Activated naive CD8-positive, alpha-beta T cell (primary cell): ENCODE measurements around the gene GRAMD1A.
"Not testable (repeated sequence)": the region's sequence is repeated elsewhere in the genome, so short reads cannot be mapped to it uniquely, and the experiment has no call there.

Source experiments
- H3K27ac Mint-ChIP-seq: one replicate; pipeline ENCODE4 v1.8.0; 2021; ENCODE audit warnings: mixed read lengths
- H3K27me3 Mint-ChIP-seq: one replicate; pipeline ENCODE4 v1.8.0; 2021; ENCODE audit warnings: mixed read lengths
- H3K36me3 Mint-ChIP-seq: one replicate; pipeline ENCODE4 v1.8.0; 2021; ENCODE audit warnings: mixed read lengths
- H3K4me1 Mint-ChIP-seq: one replicate; pipeline ENCODE4 v1.8.0; 2021; ENCODE audit warnings: low read depth, mixed read lengths
- H3K4me3 Mint-ChIP-seq: one replicate; pipeline ENCODE4 v1.8.0; 2021; ENCODE audit warnings: mild to moderate bottlenecking, mixed read lengths
- H3K9me3 Mint-ChIP-seq: one replicate; pipeline ENCODE4 v1.8.0; 2021; ENCODE audit warnings: low read depth, mixed read lengths

GRAMD1A gene

GRCh38 chr19:34991542-34992333, 8.4 kb upstream of the GRAMD1A start:
- H3K36me3 Mint-ChIP-seq = no peaks in the 10 kb centered on the region
- H3K4me3 Mint-ChIP-seq = no peak overlapping the region
- no peaks in the 10 kb centered on the region for H3K9me3 Mint-ChIP-seq
- peak overlapping the region; percentile 22 for H3K27ac Mint-ChIP-seq
- H3K4me1 Mint-ChIP-seq = peaks cover 35% of the 10 kb centered on the region
- H3K27me3 Mint-ChIP-seq = no peaks in the 10 kb centered on the region

- H3K27ac Mint-ChIP-seq = not testable (repeated sequence)
Observed at GRCh38 chr19:34992582-34992981, 7.5 kb upstream of the GRAMD1A start.

GRCh38 chr19:34994286-34994642, 5.9 kb upstream of the GRAMD1A start:
- Mint-ChIP-seq H3K36me3 (no peaks in the 10 kb centered on the region), H3K9me3 (no peaks in the 10 kb centered on the region), H3K27ac (no peak overlapping the region), H3K4me1 (peaks cover 43% of the 10 kb centered on the region), H3K27me3 (no peaks in the 10 kb centered on the region), H3K4me3 (no peak overlapping the region)

More at GRCh38 chr19:34992582-34992981, 7.5 kb upstream of the GRAMD1A start:
- H3K4me1 Mint-ChIP-seq = peaks cover 40% of the 10 kb centered on the region
- H3K4me3 Mint-ChIP-seq, H3K27me3 Mint-ChIP-seq, H3K36me3 Mint-ChIP-seq, H3K9me3 Mint-ChIP-seq: not testable (repeated sequence)

GRCh38 chr19:34994643-34995541, 5.2 kb upstream of the GRAMD1A start:
- Mint-ChIP-seq H3K4me1 (peaks cover 42% of the 10 kb centered on the region), H3K27ac (no peak overlapping the region)

GRCh38 chr19:34995551-34995950, 4.6 kb upstream of the GRAMD1A start:
- H3K4me3 Mint-ChIP-seq = no peak overlapping the region
- peak overlapping the region; percentile 6 for H3K27ac Mint-ChIP-seq
- no peaks in the 10 kb centered on the region for H3K36me3 Mint-ChIP-seq
- H3K9me3 Mint-ChIP-seq = no peaks in the 10 kb centered on the region
- H3K4me1 Mint-ChIP-seq = peaks cover 38% of the 10 kb centered on the region
- H3K27me3 Mint-ChIP-seq = no peaks in the 10 kb centered on the region

More at GRCh38 chr19:34994643-34995541, 5.2 kb upstream of the GRAMD1A start:
- Mint-ChIP-seq H3K36me3 (no peaks in the 10 kb centered on the region), H3K9me3 (no peaks in the 10 kb centered on the region), H3K27me3 (no peaks in the 10 kb centered on the region), H3K4me3 (no peak overlapping the region)

- Mint-ChIP-seq H3K4me1 (peaks cover 39% of the 10 kb centered on the region), H3K9me3 (no peaks in the 10 kb centered on the region), H3K27me3 (no peaks in the 10 kb centered on the region)
Observed at GRCh38 chr19:34997071-34997617, 3.0 kb upstream of the GRAMD1A start.

GRCh38 chr19:34998224-34998623, 1.9 kb upstream of the GRAMD1A start:
- not testable (repeated sequence) for H3K36me3 Mint-ChIP-seq, H3K9me3 Mint-ChIP-seq, H3K27me3 Mint-ChIP-seq
- peak overlapping the region; percentile 68 for H3K4me3 Mint-ChIP-seq
- H3K27ac Mint-ChIP-seq = peak overlapping the region; percentile 91
- peaks cover 50% of the 10 kb centered on the region for H3K4me1 Mint-ChIP-seq

More at GRCh38 chr19:34997071-34997617, 3.0 kb upstream of the GRAMD1A start:
- Mint-ChIP-seq H3K4me3 (peak overlapping the region; percentile 68), H3K27ac (peak overlapping the region; percentile 91), H3K36me3 (peaks cover 4% of the 10 kb centered on the region)

- no peaks in the 10 kb centered on the region for H3K9me3 Mint-ChIP-seq
- H3K4me3 Mint-ChIP-seq = peak overlapping the region; percentile 88
- H3K36me3 Mint-ChIP-seq = peaks cover 4% of the 10 kb centered on the region
- peaks cover 56% of the 10 kb centered on the region for H3K4me1 Mint-ChIP-seq
- H3K27me3 Mint-ChIP-seq = no peaks in the 10 kb centered on the region
- peak overlapping the region; percentile 94 for H3K27ac Mint-ChIP-seq
Observed at GRCh38 chr19:34998777-34999497, 1.2 kb upstream of the GRAMD1A start.

- Mint-ChIP-seq H3K27ac (no peak overlapping the region), H3K9me3 (no peaks in the 10 kb centered on the region), H3K27me3 (no peaks in the 10 kb centered on the region), H3K4me3 (no peak overlapping the region), H3K4me1 (peaks cover 64% of the 10 kb centered on the region), H3K36me3 (peaks cover 4% of the 10 kb centered on the region)
Observed at GRCh38 chr19:35000338-35000646, 169 bp downstream of the GRAMD1A start.

- Mint-ChIP-seq H3K36me3 (peaks cover 4% of the 10 kb centered on the region), H3K4me1 (peaks cover 67% of the 10 kb centered on the region), H3K27me3 (no peaks in the 10 kb centered on the region), H3K4me3 (peak overlapping the region; percentile 98), H3K27ac (peak overlapping the region; percentile 98), H3K9me3 (no peaks in the 10 kb centered on the region)
Observed at GRCh38 chr19:35000647-35001501, 751 bp downstream of the GRAMD1A start.

- H3K4me3 Mint-ChIP-seq = peak overlapping the region; percentile 98
- peaks cover 68% of the 10 kb centered on the region for H3K4me1 Mint-ChIP-seq
- peak overlapping the region; percentile 98 for H3K27ac Mint-ChIP-seq
- H3K27me3 Mint-ChIP-seq = no peaks in the 10 kb centered on the region
- no peaks in the 10 kb centered on the region for H3K9me3 Mint-ChIP-seq
- peaks cover 4% of the 10 kb centered on the region for H3K36me3 Mint-ChIP-seq
Observed at GRCh38 chr19:35002037-35002535, 2.0 kb downstream of the GRAMD1A start.

GRCh38 chr19:35004517-35005255, 4.6 kb downstream of the GRAMD1A start:
- Mint-ChIP-seq H3K4me1 (peaks cover 55% of the 10 kb centered on the region), H3K9me3 (no peaks in the 10 kb centered on the region), H3K4me3 (peak overlapping the region; percentile 46), H3K27me3 (no peaks in the 10 kb centered on the region), H3K36me3 (peaks cover 4% of the 10 kb centered on the region), H3K27ac (peak overlapping the region; percentile 98)

GRCh38 chr19:35005256-35005977, 5.3 kb downstream of the GRAMD1A start:
- H3K27me3 Mint-ChIP-seq = no peaks in the 10 kb centered on the region
- H3K9me3 Mint-ChIP-seq = no peaks in the 10 kb centered on the region
- no peak overlapping the region for H3K4me3 Mint-ChIP-seq
- H3K4me1 Mint-ChIP-seq = peaks cover 59% of the 10 kb centered on the region
- H3K36me3 Mint-ChIP-seq = peaks cover 6% of the 10 kb centered on the region
- peak overlapping the region; percentile 22 for H3K27ac Mint-ChIP-seq
